ENCODE data around the gene TAS2R50.
"Not testable (repeated sequence)": the region's sequence is repeated elsewhere in the genome, so short reads cannot be mapped to it uniquely, and the experiment has no call there.

Gene TAS2R50

GRCh38 chr12:10986812-10987211, at the start of gene TAS2R50:
TSS of gene TAS2R50 (minus strand) at chr12:10986912. CDS start at chr12:10986860, 52 bp downstream.
- no peak for DNase-seq (ENCODE audit: insufficient read length, low spot score)
- FAIRE-seq, result no peak

- DNase-seq (ENCODE audit: insufficient read length, low spot score), result not testable (repeated sequence)
Measured at GRCh38 chr12:11033959-11034358, 47.2 kb upstream of the TAS2R50 start.

GRCh38 chr12:11031307-11031706, 44.6 kb upstream of the TAS2R50 start, which contains the start of gene TAS2R31:
TSS of gene TAS2R31 (minus strand) at chr12:11031407. CDS start at chr12:11031335, 72 bp downstream.
- FAIRE-seq, result no peak
- DNase-seq (ENCODE audit: insufficient read length, low spot score), result no peak

More at GRCh38 chr12:11033959-11034358, 47.2 kb upstream of the TAS2R50 start:
- FAIRE-seq, result not testable (repeated sequence)

- DNase-seq (ENCODE audit: insufficient read length, low spot score) (no peak), FAIRE-seq (no peak)
Measured at GRCh38 chr12:11026118-11026517, 39.4 kb upstream of the TAS2R50 start.

- FAIRE-seq (no peak), DNase-seq (ENCODE audit: insufficient read length, low spot score) (no peak)
Measured at GRCh38 chr12:11023387-11023786, 36.7 kb upstream of the TAS2R50 start.

- no peak for DNase-seq (ENCODE audit: insufficient read length, low spot score)
Measured at GRCh38 chr12:11022520-11022919, 35.8 kb upstream of the TAS2R50 start, which contains the start of gene TAS2R19. TSS of gene TAS2R19 (minus strand) at chr12:11022620. CDS start at chr12:11022571, 49 bp downstream.

GRCh38 chr12:11016937-11017336, 30.2 kb upstream of the TAS2R50 start:
- FAIRE-seq (no peak), DNase-seq (ENCODE audit: insufficient read length, low spot score) (no peak)

More at GRCh38 chr12:11022520-11022919, 35.8 kb upstream of the TAS2R50 start, which contains the start of gene TAS2R19:
- FAIRE-seq, result no peak

GRCh38 chr12:11015775-11016430, 29.2 kb upstream of the TAS2R50 start:
- DNase-seq (ENCODE audit: insufficient read length, low spot score), result no peak
- no peak for FAIRE-seq

- no peak for FAIRE-seq
- DNase-seq (ENCODE audit: insufficient read length, low spot score), result no peak
Measured at GRCh38 chr12:11014234-11014633, 27.5 kb upstream of the TAS2R50 start.

- DNase-seq (ENCODE audit: insufficient read length, low spot score), result no peak
- FAIRE-seq, result no peak
Measured at GRCh38 chr12:11007608-11008007, 20.9 kb upstream of the TAS2R50 start.

- DNase-seq (ENCODE audit: insufficient read length, low spot score), result no peak
- no peak for FAIRE-seq
Measured at GRCh38 chr12:10998204-10998603, 11.5 kb upstream of the TAS2R50 start, which contains the start of gene TAS2R20. TSS of gene TAS2R20 (minus strand) at chr12:10998304. CDS start at chr12:10997875, 429 bp downstream.

GRCh38 chr12:10994307-10994706, 7.6 kb upstream of the TAS2R50 start:
- DNase-seq (ENCODE audit: insufficient read length, low spot score) (no peak), FAIRE-seq (no peak)

GRCh38 chr12:10989107-10989506, 2.4 kb upstream of the TAS2R50 start:
- FAIRE-seq, result peak; percentile 4

GRCh38 chr12:10982244-10982643, 4.5 kb downstream of the TAS2R50 start:
- no peak for DNase-seq (ENCODE audit: insufficient read length, low spot score)
- no peak for FAIRE-seq

More at GRCh38 chr12:10989107-10989506, 2.4 kb upstream of the TAS2R50 start:
- no peak for DNase-seq (ENCODE audit: insufficient read length, low spot score)

- DNase-seq (ENCODE audit: insufficient read length, low spot score) (no peak), FAIRE-seq (no peak)
Measured at GRCh38 chr12:10974965-10975364, 11.7 kb downstream of the TAS2R50 start.

GRCh38 chr12:10968765-10969456, 17.8 kb downstream of the TAS2R50 start:
- no peak for DNase-seq (ENCODE audit: insufficient read length, low spot score)
- no peak for FAIRE-seq

GRCh38 chr12:10967409-10967808, 19.3 kb downstream of the TAS2R50 start:
- FAIRE-seq (no peak), DNase-seq (ENCODE audit: insufficient read length, low spot score) (no peak)

GRCh38 chr12:10966314-10966713, 20.4 kb downstream of the TAS2R50 start:
- FAIRE-seq, result peak; percentile 37
- DNase-seq (ENCODE audit: insufficient read length, low spot score), result no peak

- no peak for DNase-seq (ENCODE audit: insufficient read length, low spot score)
- no peak for FAIRE-seq
Measured at GRCh38 chr12:10965476-10965875, 21.2 kb downstream of the TAS2R50 start.

- DNase-seq (ENCODE audit: insufficient read length, low spot score) (no peak), FAIRE-seq (peak; percentile 26)
Measured at GRCh38 chr12:10960211-10960610, 26.5 kb downstream of the TAS2R50 start.

- FAIRE-seq (no peak), DNase-seq (ENCODE audit: insufficient read length, low spot score) (no peak)
Measured at GRCh38 chr12:10959804-10960203, 26.9 kb downstream of the TAS2R50 start.

GRCh38 chr12:10957741-10958140, 29.0 kb downstream of the TAS2R50 start:
- no peak for DNase-seq (ENCODE audit: insufficient read length, low spot score)

More at GRCh38 chr12:10957741-10958140, 29.0 kb downstream of the TAS2R50 start:
- FAIRE-seq, result no peak
